Stimulated activated CD8-positive, alpha-beta memory T cell treated with anti-CD3 and anti-CD28 coated beads, Interleukin-2, amount 100 ng/mL, for 1 hour (primary cell): Measurements from ENCODE around the gene RAI14.

Experiments used
- DNase-seq, 2 donors: peaks; one replicate each; pipeline ENCODE4 v3.0.0-alpha.2; 2020; ENCODE audit warnings: low read depth in 2 of 2

RAI14 gene

GRCh38 chr5:34675857-34676256 is 19.7 kb downstream of the RAI14 start:
- DNase-seq: no peak

- DNase-seq: no peak
Measured at GRCh38 chr5:34676416-34676815, 20.3 kb downstream of the RAI14 start.

GRCh38 chr5:34677428-34677827 is 21.3 kb downstream of the RAI14 start:
- no peak for DNase-seq

- DNase-seq: no peak
Measured at GRCh38 chr5:34680896-34681295, 24.8 kb downstream of the RAI14 start.

- no peak for DNase-seq
Measured at GRCh38 chr5:34682926-34683623, 26.9 kb downstream of the RAI14 start.

- no peak for DNase-seq
Measured at GRCh38 chr5:34684281-34684979, 28.3 kb downstream of the RAI14 start.

- no peak for DNase-seq
Measured at GRCh38 chr5:34684980-34685352, 28.8 kb downstream of the RAI14 start.

GRCh38 chr5:34685485-34686165 is 29.5 kb downstream of the RAI14 start:
- DNase-seq: no peak

- no peak for DNase-seq
Measured at GRCh38 chr5:34686762-34687268, 30.7 kb downstream of the RAI14 start.

GRCh38 chr5:34687269-34688011 is 31.3 kb downstream of the RAI14 start:
- no peak for DNase-seq

GRCh38 chr5:34688015-34688810 is 32.1 kb downstream of the RAI14 start:
- DNase-seq: no peak

GRCh38 chr5:34690301-34690700 is 34.2 kb downstream of the RAI14 start:
- DNase-seq: no peak

- no peak for DNase-seq
Measured at GRCh38 chr5:34690898-34691297, 34.8 kb downstream of the RAI14 start.

GRCh38 chr5:34691326-34691725 is 35.2 kb downstream of the RAI14 start:
- no peak for DNase-seq

- no peak for DNase-seq
Measured at GRCh38 chr5:34692786-34693185, 36.7 kb downstream of the RAI14 start.

GRCh38 chr5:34694012-34694411 is 37.9 kb downstream of the RAI14 start:
- DNase-seq: no peak

- no peak for DNase-seq
Measured at GRCh38 chr5:34694685-34695084, 38.6 kb downstream of the RAI14 start.

GRCh38 chr5:34695275-34696027 is 39.3 kb downstream of the RAI14 start:
- no peak for DNase-seq

- DNase-seq: no peak
Measured at GRCh38 chr5:34697308-34698108, 41.4 kb downstream of the RAI14 start.

- DNase-seq: no peak
Measured at GRCh38 chr5:34698109-34698419, 41.9 kb downstream of the RAI14 start.
